Activated CD4-positive, alpha-beta memory T cell treated with anti-CD3 and anti-CD28 coated beads for 36 hours (primary cell): ENCODE measurements around the gene NCS1. TPM values are rescaled to one million over a fixed set of nuclear protein-coding genes. Genes with fewer than 3 reads are reported as not detected.

Experiments used
- CTCF ChIA-PET: fragments of 350-600 bp; sonication (Branson Sonifier 250); formaldehyde crosslinking; loops from one replicate; lab custom pipeline; 2021; ENCODE audit warnings: antibody characterized with exemption, inconsistent platforms; lab: Charles Lee
- POLR2A ChIA-PET: fragments of 350-600 bp; sonication (Branson Sonifier 250); formaldehyde crosslinking; loops from one replicate; lab custom pipeline; 2021; ENCODE audit warnings: antibody characterized with exemption; lab: Charles Lee
- DNase-seq: peaks from one replicate; pipeline ENCODE4 v3.0.0-alpha.2; 2020
- H3K27ac Mint-ChIP-seq: one replicate; pipeline ENCODE4 v1.8.0; 2021; ENCODE audit warnings: mixed read lengths
- H3K27me3 Mint-ChIP-seq: one replicate; pipeline ENCODE4 v1.8.0; 2021; ENCODE audit warnings: mixed read lengths
- H3K36me3 Mint-ChIP-seq: one replicate; pipeline ENCODE4 v1.8.0; 2021; ENCODE audit warnings: mixed read lengths
- H3K4me1 Mint-ChIP-seq: one replicate; pipeline ENCODE4 v1.8.0; 2021; ENCODE audit warnings: low read depth, mixed read lengths
- H3K4me3 Mint-ChIP-seq: one replicate; pipeline ENCODE4 v1.8.0; 2021; ENCODE audit warnings: mild to moderate bottlenecking, mixed read lengths
- H3K9me3 Mint-ChIP-seq: one replicate; pipeline ENCODE4 v1.8.0; 2021; ENCODE audit warnings: mixed read lengths
- intact Hi-C: fragments of 100-400 bp; cut with micrococcal nuclease; formaldehyde crosslinking; loops from one replicate; pipeline ENCODE4 v1.15.1; 2023
- total RNA-seq, 2 experiments: library from RNA; stranded (reverse); gene quantifications; one replicate each; pipeline ENCODE4 v1.2.3, GENCODE V29; 2021

Gene NCS1
- total RNA-seq, 2 experiments from 2014 or later: 26.8 to 29.1 TPM

- CTCF ChIA-PET: interaction anchor here (0.7 to 0.9 kb wide), 2 partner anchors 10 to 31 kb away, joined by 3 read pairs; no protein-coding TSS in a partner anchor
- Mint-ChIP-seq H3K27ac (peak overlapping the region; percentile 66), H3K27me3 (no peaks in the 10 kb centered on the region), H3K9me3 (no peaks in the 10 kb centered on the region), H3K4me1 (peaks cover 49% of the 10 kb centered on the region), H3K4me3 (no peak overlapping the region), H3K36me3 (peaks cover 26% of the 10 kb centered on the region)
- peak; percentile 46 for DNase-seq
- intact Hi-C loops: no loop called here
- POLR2A ChIA-PET: interaction anchor here (0.6 kb wide), 1 partner anchor 26 kb away, joined by 3 read pairs; no protein-coding TSS in a partner anchor
Observed at GRCh38 chr9:130138171-130138653, 34.0 kb upstream of the NCS1 start.

GRCh38 chr9:130138791-130139190, 33.4 kb upstream of the NCS1 start:
- ChIA-PET CTCF (interaction anchor here (0.7 to 0.9 kb wide), 2 partner anchors 11 to 31 kb away, joined by 3 read pairs; no protein-coding TSS in a partner anchor), POLR2A (interaction anchor here (0.6 kb wide), 2 partner anchors 27 to 58 kb away, joined by 3 to 5 read pairs; no protein-coding TSS in a partner anchor)
- H3K36me3 Mint-ChIP-seq: peaks cover 26% of the 10 kb centered on the region
- H3K4me3 Mint-ChIP-seq: no peak overlapping the region
- H3K27ac Mint-ChIP-seq: peak overlapping the region; percentile 11
- H3K9me3 Mint-ChIP-seq: no peaks in the 10 kb centered on the region
- peaks cover 2% of the 10 kb centered on the region for H3K27me3 Mint-ChIP-seq
- peak; percentile 27 for DNase-seq
- intact Hi-C loops: no loop called here
- peaks cover 53% of the 10 kb centered on the region for H3K4me1 Mint-ChIP-seq

GRCh38 chr9:130139251-130139650, 33.0 kb upstream of the NCS1 start:
- Mint-ChIP-seq H3K27ac (no peak overlapping the region), H3K36me3 (peaks cover 26% of the 10 kb centered on the region), H3K4me3 (no peak overlapping the region), H3K9me3 (no peaks in the 10 kb centered on the region), H3K4me1 (peaks cover 57% of the 10 kb centered on the region), H3K27me3 (peaks cover 6% of the 10 kb centered on the region)
- intact Hi-C loops: no loop called here
- no peak for DNase-seq
- ChIA-PET CTCF (no interaction called here), POLR2A (interaction anchor here (0.6 kb wide), 1 partner anchor 58 kb away, joined by 5 read pairs; no protein-coding TSS in a partner anchor)

- intact Hi-C loops: no loop called here
- H3K27me3 Mint-ChIP-seq: peaks cover 17% of the 10 kb centered on the region
- H3K27ac Mint-ChIP-seq: peak overlapping the region; percentile 81
- POLR2A ChIA-PET: interaction anchor here (1.0 kb wide), 1 partner anchor 11 kb away, joined by 3 read pairs; no protein-coding TSS in a partner anchor
- peaks cover 60% of the 10 kb centered on the region for H3K4me1 Mint-ChIP-seq
- H3K4me3 Mint-ChIP-seq: no peak overlapping the region
- peaks cover 18% of the 10 kb centered on the region for H3K36me3 Mint-ChIP-seq
- DNase-seq: peak; percentile 65
- no peaks in the 10 kb centered on the region for H3K9me3 Mint-ChIP-seq
- CTCF ChIA-PET: interaction anchor here (0.7 kb wide), 1 partner anchor 95 kb away, joined by 4 read pairs; no protein-coding TSS in a partner anchor
Observed at GRCh38 chr9:130140706-130141105, 31.5 kb upstream of the NCS1 start.

- CTCF ChIA-PET: no interaction called here
Observed at GRCh38 chr9:130142056-130142455, 30.1 kb upstream of the NCS1 start.

GRCh38 chr9:130142641-130143040, 29.6 kb upstream of the NCS1 start:
- H3K4me3 Mint-ChIP-seq: no peak overlapping the region
- ChIA-PET CTCF (interaction anchor here (0.8 kb wide), 1 partner anchor 35 kb away, joined by 3 read pairs; no protein-coding TSS in a partner anchor), POLR2A (no interaction called here)
- H3K27ac Mint-ChIP-seq: no peak overlapping the region
- peaks cover 27% of the 10 kb centered on the region for H3K27me3 Mint-ChIP-seq
- H3K36me3 Mint-ChIP-seq: no peaks in the 10 kb centered on the region
- H3K4me1 Mint-ChIP-seq: peaks cover 55% of the 10 kb centered on the region
- H3K9me3 Mint-ChIP-seq: no peaks in the 10 kb centered on the region
- DNase-seq: no peak
- intact Hi-C loops: no loop called here

More at GRCh38 chr9:130142056-130142455, 30.1 kb upstream of the NCS1 start:
- peaks cover 4% of the 10 kb centered on the region for H3K36me3 Mint-ChIP-seq
- intact Hi-C loops: no loop called here
- DNase-seq: no peak
- POLR2A ChIA-PET: no interaction called here
- H3K27ac Mint-ChIP-seq: no peak overlapping the region
- H3K4me3 Mint-ChIP-seq: no peak overlapping the region
- no peaks in the 10 kb centered on the region for H3K9me3 Mint-ChIP-seq
- H3K4me1 Mint-ChIP-seq: peaks cover 57% of the 10 kb centered on the region
- peaks cover 24% of the 10 kb centered on the region for H3K27me3 Mint-ChIP-seq

GRCh38 chr9:130143279-130143893, 28.8 kb upstream of the NCS1 start:
- ChIA-PET CTCF (interaction anchor here (0.8 kb wide), 1 partner anchor 36 kb away, joined by 3 read pairs; no protein-coding TSS in a partner anchor), POLR2A (no interaction called here)
- H3K27ac Mint-ChIP-seq: no peak overlapping the region
- no peaks in the 10 kb centered on the region for H3K9me3 Mint-ChIP-seq
- intact Hi-C loops: no loop called here
- peaks cover 31% of the 10 kb centered on the region for H3K27me3 Mint-ChIP-seq
- H3K4me3 Mint-ChIP-seq: no peak overlapping the region
- H3K36me3 Mint-ChIP-seq: no peaks in the 10 kb centered on the region
- DNase-seq: no peak
- peaks cover 47% of the 10 kb centered on the region for H3K4me1 Mint-ChIP-seq

- no peak for DNase-seq
- H3K4me1 Mint-ChIP-seq: peaks cover 42% of the 10 kb centered on the region
- H3K36me3 Mint-ChIP-seq: no peaks in the 10 kb centered on the region
- intact Hi-C loops: no loop called here
- CTCF ChIA-PET: interaction anchor here (0.6 to 0.8 kb wide), 2 partner anchors 360 to 612 kb away, joined by 3 to 5 read pairs; no protein-coding TSS in a partner anchor
- POLR2A ChIA-PET: interaction anchor here (0.7 kb wide), 1 partner anchor 10 kb away, joined by 3 read pairs; no protein-coding TSS in a partner anchor
- no peaks in the 10 kb centered on the region for H3K9me3 Mint-ChIP-seq
- H3K4me3 Mint-ChIP-seq: no peak overlapping the region
- no peak overlapping the region for H3K27ac Mint-ChIP-seq
- peaks cover 31% of the 10 kb centered on the region for H3K27me3 Mint-ChIP-seq
Observed at GRCh38 chr9:130143958-130144366, 28.2 kb upstream of the NCS1 start.

GRCh38 chr9:130144703-130145102, 27.5 kb upstream of the NCS1 start:
- H3K36me3 Mint-ChIP-seq: no peaks in the 10 kb centered on the region
- ChIA-PET POLR2A (interaction anchor here (0.7 kb wide), 1 partner anchor 10 kb away, joined by 3 read pairs; no protein-coding TSS in a partner anchor), CTCF (interaction anchor here (0.6 to 2.4 kb wide), 3 partner anchors 16 to 612 kb away, joined by 3 to 9 read pairs (median 5); no protein-coding TSS in a partner anchor)
- no peaks in the 10 kb centered on the region for H3K9me3 Mint-ChIP-seq
- no peak overlapping the region for H3K27ac Mint-ChIP-seq
- no peak for DNase-seq
- H3K27me3 Mint-ChIP-seq: peaks cover 31% of the 10 kb centered on the region
- peaks cover 36% of the 10 kb centered on the region for H3K4me1 Mint-ChIP-seq
- intact Hi-C loops: no loop called here
- no peak overlapping the region for H3K4me3 Mint-ChIP-seq

- no peak overlapping the region for H3K27ac Mint-ChIP-seq
- no peak overlapping the region for H3K4me3 Mint-ChIP-seq
- H3K36me3 Mint-ChIP-seq: no peaks in the 10 kb centered on the region
- intact Hi-C loops: no loop called here
- H3K4me1 Mint-ChIP-seq: peaks cover 26% of the 10 kb centered on the region
- H3K27me3 Mint-ChIP-seq: peaks cover 31% of the 10 kb centered on the region
- no peak for DNase-seq
- ChIA-PET POLR2A (no interaction called here), CTCF (interaction anchor here (0.7 to 2.4 kb wide), 3 partner anchors 17 to 359 kb away, joined by 4 to 9 read pairs (median 5); no protein-coding TSS in a partner anchor)
- no peaks in the 10 kb centered on the region for H3K9me3 Mint-ChIP-seq
Observed at GRCh38 chr9:130145658-130146057, 26.5 kb upstream of the NCS1 start.

- ChIA-PET CTCF (interaction anchor here (0.7 to 2.4 kb wide), 3 partner anchors 18 to 442 kb away, joined by 3 to 9 read pairs (median 4); no protein-coding TSS in a partner anchor), POLR2A (no interaction called here)
- Mint-ChIP-seq H3K4me1 (peaks cover 15% of the 10 kb centered on the region), H3K27me3 (peaks cover 31% of the 10 kb centered on the region), H3K36me3 (no peaks in the 10 kb centered on the region), H3K9me3 (no peaks in the 10 kb centered on the region), H3K4me3 (no peak overlapping the region), H3K27ac (no peak overlapping the region)
- intact Hi-C loops: no loop called here
- DNase-seq: no peak
Observed at GRCh38 chr9:130147198-130147597, 25.0 kb upstream of the NCS1 start.

- Mint-ChIP-seq H3K27ac (no peak overlapping the region), H3K4me3 (no peak overlapping the region), H3K9me3 (no peaks in the 10 kb centered on the region), H3K4me1 (peaks cover 15% of the 10 kb centered on the region), H3K36me3 (no peaks in the 10 kb centered on the region), H3K27me3 (peaks cover 31% of the 10 kb centered on the region)
- CTCF ChIA-PET: interaction anchor here (1.6 kb wide), 1 partner anchor 41 kb away, joined by 4 read pairs; no protein-coding TSS in a partner anchor
- no peak for DNase-seq
- POLR2A ChIA-PET: no interaction called here
- intact Hi-C loops: no loop called here
Observed at GRCh38 chr9:130147910-130148309, 24.3 kb upstream of the NCS1 start.
